Fibroblast of villous mesenchyme (primary cell): ENCODE measurements around the gene TTC39B. TPM values are rescaled to one million over a fixed set of nuclear protein-coding genes. Genes with fewer than 3 reads are reported as not detected.

Source experiments
- DNase-seq: peaks from one replicate; pipeline ENCODE4 v3.0.0-alpha.2; 2010; ENCODE audit warnings: low read depth
- H3K4me3 ChIP-seq: 2 replicates; pipeline ENCODE4 v1.5.1; 2011; ENCODE audit warnings: low read depth, mild to moderate bottlenecking, low read length
- total RNA-seq: library from RNA; depleted of rRNA; stranded (reverse); fragments of >200 nt; gene quantifications from 2 replicates; pipeline ENCODE4 v1.2.3, GENCODE V29; 2012
- TF ChIP-seq, protein P1 (sequence below): IDR thresholded peaks from 2 replicates; pipeline ENCODE4 v1.5.1; 2012; ENCODE audit warnings: low read depth, mild to moderate bottlenecking, low read length; ENCODE audit not compliant: insufficient read depth

Gene TTC39B
- total RNA-seq, 1 donor: 16.0 TPM

DNA sequence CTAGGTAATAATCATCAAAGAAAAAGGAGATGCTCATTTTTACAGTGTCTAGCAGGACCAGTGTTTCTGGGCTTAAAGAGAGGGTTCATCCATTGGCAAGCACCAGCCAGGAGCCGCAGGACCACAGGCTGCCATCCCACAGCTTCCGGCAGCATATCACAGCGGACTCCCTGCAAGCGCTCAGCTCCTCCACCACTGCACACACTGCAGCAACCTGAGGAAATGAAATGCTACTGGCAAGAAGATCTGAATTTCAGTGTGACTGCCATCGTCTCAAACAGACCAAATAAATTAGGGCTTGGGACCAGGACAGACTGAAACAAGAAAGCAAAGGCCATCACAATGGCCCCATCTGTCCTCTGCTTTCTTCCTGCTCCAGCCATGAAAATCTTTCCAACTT lies 114.2 kb downstream of the TTC39B start:
- TF ChIP-seq, protein P1, sequence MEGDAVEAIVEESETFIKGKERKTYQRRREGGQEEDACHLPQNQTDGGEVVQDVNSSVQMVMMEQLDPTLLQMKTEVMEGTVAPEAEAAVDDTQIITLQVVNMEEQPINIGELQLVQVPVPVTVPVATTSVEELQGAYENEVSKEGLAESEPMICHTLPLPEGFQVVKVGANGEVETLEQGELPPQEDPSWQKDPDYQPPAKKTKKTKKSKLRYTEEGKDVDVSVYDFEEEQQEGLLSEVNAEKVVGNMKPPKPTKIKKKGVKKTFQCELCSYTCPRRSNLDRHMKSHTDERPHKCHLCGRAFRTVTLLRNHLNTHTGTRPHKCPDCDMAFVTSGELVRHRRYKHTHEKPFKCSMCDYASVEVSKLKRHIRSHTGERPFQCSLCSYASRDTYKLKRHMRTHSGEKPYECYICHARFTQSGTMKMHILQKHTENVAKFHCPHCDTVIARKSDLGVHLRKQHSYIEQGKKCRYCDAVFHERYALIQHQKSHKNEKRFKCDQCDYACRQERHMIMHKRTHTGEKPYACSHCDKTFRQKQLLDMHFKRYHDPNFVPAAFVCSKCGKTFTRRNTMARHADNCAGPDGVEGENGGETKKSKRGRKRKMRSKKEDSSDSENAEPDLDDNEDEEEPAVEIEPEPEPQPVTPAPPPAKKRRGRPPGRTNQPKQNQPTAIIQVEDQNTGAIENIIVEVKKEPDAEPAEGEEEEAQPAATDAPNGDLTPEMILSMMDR: no peak
- H3K4me3 ChIP-seq: no peak overlapping the region
- DNase-seq: no peak

DNA sequence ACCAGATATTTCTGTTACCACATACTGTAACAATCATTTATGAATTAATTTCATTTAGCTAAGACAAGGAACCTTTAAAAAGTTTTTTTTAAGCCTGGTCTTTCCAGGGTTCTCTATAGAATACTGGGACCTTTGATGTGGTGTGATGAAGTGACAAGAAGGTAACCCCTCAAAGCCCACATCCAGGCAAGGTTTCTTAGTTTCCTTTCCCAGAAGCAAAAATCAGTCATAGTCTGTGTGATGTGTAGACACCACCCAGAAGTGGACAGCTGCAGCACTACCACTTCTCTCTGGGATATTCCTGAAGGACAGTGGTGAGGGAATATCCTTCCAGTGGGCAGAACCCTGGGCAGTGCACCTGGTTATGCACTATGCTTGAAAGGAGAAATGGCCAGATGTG lies 115.6 kb downstream of the TTC39B start:
- no peak for DNase-seq
- TF ChIP-seq, protein P1: no peak
- H3K4me3 ChIP-seq: no peak overlapping the region

DNA sequence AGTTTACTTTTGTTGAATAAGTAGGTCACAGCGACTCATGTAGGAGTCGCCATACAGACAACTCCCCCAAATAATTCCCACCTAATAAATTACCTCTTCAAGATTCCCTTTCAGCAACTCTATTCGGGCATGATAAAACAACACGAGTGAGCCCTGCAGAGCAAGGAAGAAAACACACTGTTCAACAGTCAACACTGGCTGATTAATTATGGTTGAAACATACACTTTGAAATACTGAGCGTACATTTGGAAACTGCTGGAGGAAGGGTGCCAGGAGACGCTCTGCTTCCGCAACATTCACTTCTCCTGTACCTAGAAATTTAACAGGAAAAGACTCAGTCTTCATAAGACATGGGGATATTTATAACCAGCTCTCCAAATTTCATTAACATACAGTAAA lies 117.5 kb downstream of the TTC39B start:
- no peak overlapping the region for H3K4me3 ChIP-seq
- TF ChIP-seq, protein P1: no peak
- DNase-seq: no peak

DNA sequence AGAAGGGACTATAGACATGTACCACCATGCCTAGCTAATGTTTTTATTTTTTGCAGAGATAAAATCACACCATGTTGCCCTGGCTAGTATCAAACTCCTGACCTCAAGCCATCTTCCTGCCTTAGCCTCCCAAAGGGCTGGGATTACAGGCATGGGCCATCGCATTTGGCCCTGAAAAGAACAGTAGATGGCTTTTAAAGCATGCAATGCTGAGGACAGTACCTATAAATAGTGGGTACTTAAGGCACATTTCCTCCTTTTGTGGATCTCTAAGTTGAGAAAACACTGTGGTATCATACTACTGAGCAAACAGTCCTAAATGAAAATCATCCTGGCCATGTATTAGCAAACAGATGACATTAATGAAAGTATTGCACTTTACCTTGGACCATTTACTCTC lies 119.4 kb downstream of the TTC39B start:
- DNase-seq: no peak
- H3K4me3 ChIP-seq: no peak overlapping the region
- TF ChIP-seq, protein P1: no peak

DNA sequence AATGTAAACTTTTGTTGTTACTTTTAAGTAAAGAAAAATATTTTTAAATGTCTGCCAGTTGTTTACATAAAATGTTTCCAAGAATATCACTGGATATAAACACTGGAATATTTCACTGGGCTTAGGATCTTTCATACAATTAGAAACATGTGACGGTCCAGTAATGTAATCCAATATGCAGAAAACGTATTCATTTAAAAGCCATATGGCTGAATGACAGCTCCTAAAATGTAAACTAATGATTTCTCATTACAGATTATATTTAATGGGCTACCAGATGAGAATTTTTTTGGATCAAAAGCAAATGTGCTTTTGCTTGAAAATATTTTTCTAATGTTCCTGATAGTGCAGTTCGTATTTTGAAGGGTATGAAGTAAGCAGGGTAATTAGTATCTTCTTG lies 124.3 kb downstream of the TTC39B start:
- TF ChIP-seq, protein P1: no peak
- H3K4me3 ChIP-seq: no peak overlapping the region
- DNase-seq: peak; percentile 57

DNA sequence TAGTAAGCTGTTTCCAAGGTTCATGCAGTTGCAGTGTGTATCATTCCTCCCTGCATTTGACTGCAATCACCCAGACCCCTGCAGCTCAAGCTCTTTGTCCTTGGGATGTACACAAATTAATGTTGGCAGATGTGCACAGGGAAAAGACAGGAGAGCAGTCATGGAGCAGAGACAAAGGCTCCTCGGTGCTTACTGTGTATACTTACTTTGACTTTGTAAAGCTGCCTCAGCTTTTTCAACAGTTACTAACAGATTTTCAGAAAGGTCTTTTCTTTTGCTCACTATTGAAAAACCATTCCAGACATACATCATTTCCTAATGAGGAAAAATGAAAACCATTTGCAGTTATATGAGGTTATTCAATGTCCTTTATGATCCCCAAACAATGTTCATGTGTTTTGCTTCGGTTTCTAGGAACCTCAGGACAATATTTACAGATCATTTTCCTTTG lies 124.9 kb downstream of the TTC39B start:
- H3K4me3 ChIP-seq: no peak overlapping the region
- DNase-seq: peak; percentile 42
- TF ChIP-seq, protein P1: no peak

DNA sequence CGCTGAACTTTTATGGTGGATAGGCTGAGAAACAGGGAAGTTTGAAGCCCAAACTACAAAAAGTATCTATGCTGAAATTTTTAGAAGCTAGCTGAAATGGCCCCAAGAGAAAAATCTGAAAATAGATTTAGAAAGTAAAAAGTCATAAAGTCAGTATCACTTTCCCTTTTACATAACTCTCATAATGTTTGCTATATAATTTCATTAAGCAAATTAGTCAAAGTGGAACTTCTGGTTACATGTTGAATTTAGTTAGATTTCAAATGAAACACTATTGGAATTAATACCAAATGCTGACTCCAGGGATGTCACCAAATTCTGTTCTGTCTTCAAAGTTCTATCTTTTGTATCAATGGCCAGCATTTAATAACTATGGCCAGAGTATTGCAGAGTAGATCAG lies 126.9 kb downstream of the TTC39B start:
- TF ChIP-seq, protein P1: no peak
- no peak for DNase-seq
- no peak overlapping the region for H3K4me3 ChIP-seq
